CD4-positive, alpha-beta T cell (primary cell): ENCODE results near the gene ZNF415. TPM values are rescaled to one million over a fixed set of nuclear protein-coding genes. Genes with fewer than 3 reads are reported as not detected.

Experiments used
- ATAC-seq: fragments of 200-7000 bp; cut with Tn5 transposase; one replicate; pipeline ENCODE4 v1.10.0; 2022; ENCODE audit warnings: mild to moderate bottlenecking; ENCODE audit not compliant: poor library complexity
- CTCF ChIA-PET: fragments of 350-600 bp; sonication (Branson Sonifier 250); formaldehyde crosslinking; loops from one replicate; lab custom pipeline; 2021; ENCODE audit warnings: antibody characterized with exemption, inconsistent platforms; lab: Charles Lee
- POLR2A ChIA-PET: fragments of 350-600 bp; sonication (Branson Sonifier 250); formaldehyde crosslinking; loops from one replicate; lab custom pipeline; 2021; ENCODE audit warnings: antibody characterized with exemption, inconsistent platforms; lab: Charles Lee
- DNase-seq, 14 experiments: peaks; one replicate each; pipeline ENCODE4 v3.0.0-alpha.2; 2013 to 2020; ENCODE audit warnings: mixed read lengths in 2 of 14
- H3K27ac ChIP-seq, 2 donors: one replicate each; pipeline versions ENCODE4 v1.5.1 to v1.7.0; 2013; ENCODE audit warnings: low read length in 2 of 2, low read depth in 1 of 2, mild to moderate bottlenecking in 1 of 2
- H3K27me3 ChIP-seq, 2 experiments: 1 replicate in 1 of 2; 2 replicates in 1 of 2; pipeline versions ENCODE4 v1.6.1 to v1.7.0; 2013; ENCODE audit warnings: low read length in 2 of 2, control low read depth in 1 of 2, mild to moderate bottlenecking in 1 of 2, moderate library complexity in 1 of 2; ENCODE audit not compliant: insufficient read depth in 2 of 2, control insufficient read depth in 1 of 2
- H3K36me3 ChIP-seq: one replicate; pipeline ENCODE4 v1.6.1; 2013; ENCODE audit warnings: low read length, control low read depth; ENCODE audit not compliant: insufficient read depth
- H3K4me1 ChIP-seq: one replicate; pipeline ENCODE4 v1.6.1; 2013; ENCODE audit warnings: low read length, control low read depth; ENCODE audit not compliant: insufficient read depth
- H3K4me3 ChIP-seq: one replicate; pipeline ENCODE4 v1.5.1; 2013; ENCODE audit warnings: mild to moderate bottlenecking, low read length, moderate library complexity
- H3K9me3 ChIP-seq, 2 experiments: 1 replicate in 1 of 2; 2 replicates in 1 of 2; pipeline versions ENCODE4 v1.6.1 to v1.7.0; 2013; ENCODE audit warnings: low read length in 2 of 2, mild to moderate bottlenecking in 2 of 2, control low read depth in 1 of 2, moderate library complexity in 1 of 2; ENCODE audit not compliant: control insufficient read depth in 1 of 2, insufficient read depth in 1 of 2
- H3K27ac Mint-ChIP-seq: one replicate; pipeline ENCODE4 v1.8.0; 2020; ENCODE audit warnings: mixed read lengths
- H3K27me3 Mint-ChIP-seq: one replicate; pipeline ENCODE4 v1.8.0; 2021; ENCODE audit warnings: mixed read lengths
- H3K36me3 Mint-ChIP-seq: one replicate; pipeline ENCODE4 v1.8.0; 2021; ENCODE audit warnings: low read depth, mixed read lengths
- H3K4me1 Mint-ChIP-seq: one replicate; pipeline ENCODE4 v1.8.0; 2021; ENCODE audit warnings: low read depth, mixed read lengths
- H3K4me3 Mint-ChIP-seq: one replicate; pipeline ENCODE4 v1.8.0; 2020; ENCODE audit warnings: mild to moderate bottlenecking, mixed read lengths
- H3K9me3 Mint-ChIP-seq: one replicate; pipeline ENCODE4 v1.8.0; 2020; ENCODE audit warnings: mixed read lengths
- intact Hi-C, 2 experiments: fragments of 100-400 bp; cut with DNase I in 1 of 2; cut with micrococcal nuclease in 1 of 2; formaldehyde crosslinking; loops; one replicate each; pipeline versions ENCODE4 v1.15.1 to v1.9.0; 2023 to 2025; cut with DNase I, micrococcal nuclease
- total RNA-seq, 174 experiments: library from RNA in 2 of 174; stranded (reverse) in 2 of 174; gene quantifications; one replicate each; pipeline ENCODE4 v1.2.3 and lab custom pipeline; 2021 to 2026
- TF ChIP-seq, protein P1 (sequence below): fragments of 200-600 bp; IDR thresholded peaks from one replicate; pipeline ENCODE4 v1.8.0; 2022; ENCODE audit warnings: antibody characterized with exemption, mild to moderate bottlenecking

The ZNF415 gene
- total RNA-seq, 2 experiments from 2014 or later = 1.2 to 1.7 TPM

DNA sequence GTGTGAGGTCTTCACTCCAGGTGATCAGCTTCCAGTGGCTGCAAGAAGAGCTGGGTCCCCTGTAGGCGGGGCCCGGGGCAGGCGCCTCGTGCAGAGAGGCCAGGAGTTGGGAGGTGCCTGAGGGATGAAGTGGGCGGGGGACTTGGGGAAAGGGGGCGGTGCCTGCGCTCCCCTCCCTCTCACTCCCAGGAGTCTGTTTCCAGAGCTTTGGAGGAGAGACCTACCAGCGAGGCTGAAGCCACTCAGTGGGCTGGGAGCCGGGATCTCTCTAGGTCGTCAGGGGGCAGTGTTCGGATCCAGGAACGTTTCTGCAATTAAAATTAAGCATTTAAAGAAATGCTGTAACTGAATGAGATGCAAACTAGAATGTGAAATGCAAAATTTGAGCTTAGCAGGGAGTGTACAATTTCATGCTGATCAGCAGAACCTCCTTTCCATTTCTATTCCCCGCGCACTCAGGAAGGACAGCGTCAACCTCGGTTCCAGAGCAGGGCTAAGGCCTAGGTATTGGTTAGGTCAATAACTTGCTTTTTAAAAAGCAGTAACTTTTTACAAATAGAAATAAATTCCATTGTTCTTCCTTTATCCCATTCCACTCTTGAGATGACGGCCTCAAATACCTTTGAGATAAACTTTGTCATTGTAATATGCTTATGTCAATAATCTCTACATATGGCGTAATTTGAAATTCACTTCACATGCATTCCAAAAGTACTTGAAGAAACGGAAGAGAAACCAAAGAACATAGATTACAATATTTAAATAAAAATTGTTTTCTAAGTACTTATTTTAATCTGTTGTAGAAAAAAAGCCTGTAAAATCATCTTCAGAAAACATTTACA is 41.1 kb downstream of the ZNF415 start:
- no peak overlapping the region for H3K4me3 ChIP-seq
- H3K36me3 Mint-ChIP-seq = peaks cover 89% of the 10 kb centered on the region
- H3K27me3 ChIP-seq = no peaks in the 10 kb centered on the region
- intact Hi-C loops = no loop called here
- DNase-seq (no peak), ATAC-seq (no peak)
- ChIA-PET CTCF (no interaction called here), POLR2A (no interaction called here)
- peaks cover 3% of the 10 kb centered on the region for H3K4me1 Mint-ChIP-seq
- TF ChIP-seq, protein P1, sequence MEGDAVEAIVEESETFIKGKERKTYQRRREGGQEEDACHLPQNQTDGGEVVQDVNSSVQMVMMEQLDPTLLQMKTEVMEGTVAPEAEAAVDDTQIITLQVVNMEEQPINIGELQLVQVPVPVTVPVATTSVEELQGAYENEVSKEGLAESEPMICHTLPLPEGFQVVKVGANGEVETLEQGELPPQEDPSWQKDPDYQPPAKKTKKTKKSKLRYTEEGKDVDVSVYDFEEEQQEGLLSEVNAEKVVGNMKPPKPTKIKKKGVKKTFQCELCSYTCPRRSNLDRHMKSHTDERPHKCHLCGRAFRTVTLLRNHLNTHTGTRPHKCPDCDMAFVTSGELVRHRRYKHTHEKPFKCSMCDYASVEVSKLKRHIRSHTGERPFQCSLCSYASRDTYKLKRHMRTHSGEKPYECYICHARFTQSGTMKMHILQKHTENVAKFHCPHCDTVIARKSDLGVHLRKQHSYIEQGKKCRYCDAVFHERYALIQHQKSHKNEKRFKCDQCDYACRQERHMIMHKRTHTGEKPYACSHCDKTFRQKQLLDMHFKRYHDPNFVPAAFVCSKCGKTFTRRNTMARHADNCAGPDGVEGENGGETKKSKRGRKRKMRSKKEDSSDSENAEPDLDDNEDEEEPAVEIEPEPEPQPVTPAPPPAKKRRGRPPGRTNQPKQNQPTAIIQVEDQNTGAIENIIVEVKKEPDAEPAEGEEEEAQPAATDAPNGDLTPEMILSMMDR = no peak
- no peaks in the 10 kb centered on the region for H3K9me3 Mint-ChIP-seq
- no peak overlapping the region for H3K4me3 Mint-ChIP-seq
- H3K4me1 ChIP-seq = peaks cover 2% of the 10 kb centered on the region
- H3K9me3 ChIP-seq = peaks cover 0 to 16% of the 10 kb centered on the region in 2 experiments
- H3K27ac Mint-ChIP-seq = no peak overlapping the region
- H3K27ac ChIP-seq = no peak overlapping the region
- H3K36me3 ChIP-seq = peaks cover 57% of the 10 kb centered on the region
- no peaks in the 10 kb centered on the region for H3K27me3 Mint-ChIP-seq

DNA sequence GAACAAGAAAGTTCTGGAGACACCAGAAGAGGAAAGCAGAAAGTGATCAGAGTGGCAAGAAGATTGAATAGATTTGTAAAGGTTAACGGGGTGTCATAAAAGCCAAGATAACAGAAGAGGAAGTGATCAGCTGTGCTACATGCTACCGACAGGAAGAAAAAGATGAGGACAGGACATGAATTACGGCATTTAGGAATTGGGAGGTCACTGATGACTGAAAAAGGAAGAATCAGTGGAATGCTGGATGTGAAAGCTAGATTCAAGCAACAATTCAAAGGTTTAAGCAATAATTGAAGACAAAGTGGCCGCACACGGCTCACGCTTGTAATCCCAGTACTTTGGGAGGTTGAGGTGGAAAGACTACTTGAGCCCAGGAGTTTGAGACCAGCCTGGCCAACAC is 44.6 kb downstream of the ZNF415 start:
- no peak overlapping the region for H3K4me3 ChIP-seq
- CTCF ChIA-PET = no interaction called here
- no peak overlapping the region for H3K4me3 Mint-ChIP-seq
- H3K36me3 ChIP-seq = peaks cover 77% of the 10 kb centered on the region
- peaks cover 9 to 17% of the 10 kb centered on the region in 2 experiments for H3K9me3 ChIP-seq
- H3K36me3 Mint-ChIP-seq = peaks cover 96% of the 10 kb centered on the region
- H3K27ac Mint-ChIP-seq = no peak overlapping the region
- H3K4me1 Mint-ChIP-seq = peaks cover 3% of the 10 kb centered on the region
- intact Hi-C loops = no loop called here
- TF ChIP-seq, protein P1 = no peak
- H3K27me3 Mint-ChIP-seq = no peaks in the 10 kb centered on the region
- no peaks in the 10 kb centered on the region for H3K27me3 ChIP-seq
- no peak overlapping the region for H3K27ac ChIP-seq
- no peaks in the 10 kb centered on the region for H3K9me3 Mint-ChIP-seq
- POLR2A ChIA-PET = no interaction called here
- DNase-seq (no peak), ATAC-seq (no peak)
- peaks cover 2% of the 10 kb centered on the region for H3K4me1 ChIP-seq

DNA sequence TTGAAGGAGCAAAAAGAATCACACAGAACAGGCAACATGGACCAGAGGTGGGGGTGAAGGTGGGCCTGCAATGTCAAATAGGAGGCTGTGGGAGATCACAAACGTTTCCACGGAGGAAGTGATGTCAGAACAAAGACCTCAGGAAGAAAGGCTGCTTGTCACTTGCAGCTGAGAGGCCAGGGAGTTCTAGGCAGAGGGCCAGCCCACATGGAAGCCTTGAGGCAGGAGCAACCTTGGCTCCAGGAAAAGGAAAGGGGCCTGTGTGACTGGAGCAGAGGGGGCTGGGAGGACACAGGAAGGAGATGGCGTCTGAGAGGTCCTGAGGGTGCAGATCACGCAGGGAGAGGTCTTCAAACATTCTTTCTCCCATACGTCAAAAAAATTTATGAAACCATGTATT is 45.8 kb downstream of the ZNF415 start:
- no peak overlapping the region for H3K27ac Mint-ChIP-seq
- POLR2A ChIA-PET = no interaction called here
- intact Hi-C loops = no loop called here
- H3K36me3 ChIP-seq = peaks cover 81% of the 10 kb centered on the region
- no peak overlapping the region for H3K4me3 Mint-ChIP-seq
- H3K27me3 ChIP-seq = no peaks in the 10 kb centered on the region
- H3K9me3 ChIP-seq = peaks cover 17 to 21% of the 10 kb centered on the region in 2 experiments
- no peak overlapping the region for H3K4me3 ChIP-seq
- H3K27ac ChIP-seq = no peak overlapping the region
- TF ChIP-seq, protein P1 = no peak
- H3K4me1 Mint-ChIP-seq = no peaks in the 10 kb centered on the region
- H3K4me1 ChIP-seq = peaks cover 2% of the 10 kb centered on the region
- no peaks in the 10 kb centered on the region for H3K27me3 Mint-ChIP-seq
- no peaks in the 10 kb centered on the region for H3K9me3 Mint-ChIP-seq
- ATAC-seq = no peak
- CTCF ChIA-PET = no interaction called here
- no peak for DNase-seq
- H3K36me3 Mint-ChIP-seq = peaks cover 99% of the 10 kb centered on the region
